ENCODE data around the gene OOSP1. TPM values are rescaled to one million over a fixed set of nuclear protein-coding genes. Genes with fewer than 3 reads are reported as not detected.
"Not testable (repeated sequence)": the region's sequence is repeated elsewhere in the genome, so short reads cannot be mapped to it uniquely, and the experiment has no call there.

OOSP1 gene
- total RNA-seq, 2 donors from 2014 or later: not detected

DNA sequence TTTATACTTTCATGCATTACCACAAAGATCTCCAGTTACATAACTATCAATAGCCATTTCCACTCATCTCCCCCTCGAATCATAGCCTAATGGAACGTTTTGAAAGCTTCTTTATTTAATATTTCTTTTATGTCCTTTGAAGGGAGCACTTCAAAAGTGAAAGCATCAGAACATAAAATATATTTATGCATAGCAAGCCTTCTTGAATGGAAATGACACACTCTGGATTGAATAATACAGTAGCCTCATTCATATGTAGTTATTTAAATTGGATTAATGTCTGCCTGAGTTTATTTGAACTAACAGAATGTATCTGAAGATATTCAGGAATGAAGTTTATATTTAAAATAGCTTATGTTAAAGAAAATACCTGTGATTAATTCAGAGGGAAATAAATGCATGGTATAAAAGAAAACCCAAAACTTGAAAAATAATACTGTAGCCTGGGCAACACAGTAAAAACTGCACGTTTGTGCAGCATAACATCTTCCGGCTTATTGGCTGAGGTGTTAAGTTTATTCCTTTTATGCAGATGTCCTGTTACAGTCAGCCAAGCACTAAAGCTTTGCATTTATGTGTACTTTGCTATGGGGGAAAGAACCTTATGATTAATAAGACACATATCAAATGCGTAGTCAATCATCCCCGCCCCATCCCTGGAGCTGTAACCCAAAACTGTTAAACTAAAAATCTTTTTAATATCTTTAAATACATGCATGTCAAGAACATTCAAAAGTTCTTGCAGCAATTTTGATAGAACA lies 37.7 kb upstream of the OOSP1 start:
- Mint-ChIP-seq H3K27ac (no peak overlapping the region), H3K36me3 (ENCODE audit: low read depth) (no peaks in the 10 kb centered on the region)
- WGBS, 2 experiments (ENCODE audit: insufficient coverage in 1 of 2, insufficient read length in 1 of 2): 94 to 95% methylated on average over 2 to 6 of the region's 6 CpGs

DNA sequence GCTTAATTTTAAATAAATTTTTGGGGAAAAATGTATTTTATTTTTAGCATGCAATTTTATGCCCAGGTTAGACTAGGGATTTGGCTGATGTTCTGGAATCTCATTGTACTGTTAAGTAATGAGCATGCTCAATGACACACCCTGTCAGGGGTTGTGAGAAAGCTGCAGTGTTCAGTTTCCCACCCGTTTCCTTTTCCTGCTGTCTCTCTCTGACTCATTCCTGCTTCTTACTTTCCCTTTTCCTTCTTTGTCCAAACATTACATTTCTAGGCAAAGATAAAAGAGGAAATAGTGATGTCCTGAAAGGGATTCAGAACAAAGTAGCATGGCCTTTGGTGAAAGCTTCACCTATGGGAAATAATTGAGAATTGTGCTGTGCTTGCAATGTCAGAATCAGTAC lies 36.9 kb upstream of the OOSP1 start:
- H3K36me3 Mint-ChIP-seq (ENCODE audit: low read depth): no peaks in the 10 kb centered on the region

More for the DNA sequence above, 37.7 kb upstream of the OOSP1 start:
- Mint-ChIP-seq H3K27me3 (ENCODE audit: insufficient read depth) (no peaks in the 10 kb centered on the region), H3K9me3 (no peaks in the 10 kb centered on the region), H3K4me3 (no peak overlapping the region), H3K4me1 (no peaks in the 10 kb centered on the region)
- H3K9ac ChIP-seq (ENCODE audit: extremely low read depth, low read length, poor library complexity, severe bottlenecking): no peak overlapping the region
- TF ChIP-seq, protein P1, sequence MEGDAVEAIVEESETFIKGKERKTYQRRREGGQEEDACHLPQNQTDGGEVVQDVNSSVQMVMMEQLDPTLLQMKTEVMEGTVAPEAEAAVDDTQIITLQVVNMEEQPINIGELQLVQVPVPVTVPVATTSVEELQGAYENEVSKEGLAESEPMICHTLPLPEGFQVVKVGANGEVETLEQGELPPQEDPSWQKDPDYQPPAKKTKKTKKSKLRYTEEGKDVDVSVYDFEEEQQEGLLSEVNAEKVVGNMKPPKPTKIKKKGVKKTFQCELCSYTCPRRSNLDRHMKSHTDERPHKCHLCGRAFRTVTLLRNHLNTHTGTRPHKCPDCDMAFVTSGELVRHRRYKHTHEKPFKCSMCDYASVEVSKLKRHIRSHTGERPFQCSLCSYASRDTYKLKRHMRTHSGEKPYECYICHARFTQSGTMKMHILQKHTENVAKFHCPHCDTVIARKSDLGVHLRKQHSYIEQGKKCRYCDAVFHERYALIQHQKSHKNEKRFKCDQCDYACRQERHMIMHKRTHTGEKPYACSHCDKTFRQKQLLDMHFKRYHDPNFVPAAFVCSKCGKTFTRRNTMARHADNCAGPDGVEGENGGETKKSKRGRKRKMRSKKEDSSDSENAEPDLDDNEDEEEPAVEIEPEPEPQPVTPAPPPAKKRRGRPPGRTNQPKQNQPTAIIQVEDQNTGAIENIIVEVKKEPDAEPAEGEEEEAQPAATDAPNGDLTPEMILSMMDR (conservative IDR thresholded peaks at IDR 0.05): no peak
- H3K36me3 ChIP-seq (ENCODE audit: control insufficient read depth, insufficient read depth, low read length): no peaks in the 10 kb centered on the region
- H3K9me3 ChIP-seq (ENCODE audit: control insufficient read depth, low read length): no peaks in the 10 kb centered on the region
- no peak for DNase-seq
- no peak overlapping the region for H3K27ac ChIP-seq (ENCODE audit: low read depth, low read length)
- no peaks in the 10 kb centered on the region for H3K27me3 ChIP-seq (ENCODE audit: control insufficient read depth, insufficient read depth, low read length, poor library complexity, severe bottlenecking)
- no peaks in the 10 kb centered on the region for H3K4me1 ChIP-seq (ENCODE audit: control insufficient read depth, insufficient read depth, low read length)
- no peak overlapping the region for H3K4me3 ChIP-seq (ENCODE audit: low read length)

DNA sequence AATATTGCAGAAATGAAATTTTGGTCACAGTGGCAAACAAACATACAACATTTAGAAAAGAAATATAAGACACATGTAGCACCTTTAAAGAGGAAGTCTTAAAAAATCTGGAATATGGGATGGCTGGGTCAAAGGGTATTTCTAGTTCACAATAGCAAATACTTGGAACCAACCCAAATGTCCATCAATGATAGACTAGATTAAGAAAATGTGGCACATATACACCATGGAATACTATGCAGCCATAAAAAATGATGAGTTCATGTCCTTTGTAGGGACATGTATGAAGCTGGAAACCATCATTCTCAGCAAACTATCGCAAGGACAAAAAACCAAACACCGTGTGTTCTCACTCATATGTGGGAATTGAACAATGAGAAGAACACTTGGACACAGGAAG lies 34.7 kb upstream of the OOSP1 start:
- not testable (repeated sequence) for H3K4me1 Mint-ChIP-seq; H3K4me3 Mint-ChIP-seq; H3K4me1 ChIP-seq (ENCODE audit: control insufficient read depth, insufficient read depth, low read length); H3K27me3 Mint-ChIP-seq (ENCODE audit: insufficient read depth); H3K27me3 ChIP-seq (ENCODE audit: control insufficient read depth, insufficient read depth, low read length, poor library complexity, severe bottlenecking); H3K36me3 ChIP-seq (ENCODE audit: control insufficient read depth, insufficient read depth, low read length); DNase-seq; H3K9me3 Mint-ChIP-seq; H3K4me3 ChIP-seq (ENCODE audit: low read length); H3K27ac Mint-ChIP-seq; H3K36me3 Mint-ChIP-seq (ENCODE audit: low read depth); H3K9ac ChIP-seq (ENCODE audit: extremely low read depth, low read length, poor library complexity, severe bottlenecking); H3K27ac ChIP-seq (ENCODE audit: low read depth, low read length); H3K9me3 ChIP-seq (ENCODE audit: control insufficient read depth, low read length)
- whole genome bisulfite sequencing, 2 experiments (ENCODE audit: insufficient coverage in 1 of 2, insufficient read length in 1 of 2): 90% methylated on average over 2 of the region's 2 CpGs; no CpG with 5 or more reads in 1 of the 2 experiments

More for the DNA sequence above, 36.9 kb upstream of the OOSP1 start:
- Mint-ChIP-seq H3K27me3 (ENCODE audit: insufficient read depth) (no peaks in the 10 kb centered on the region), H3K4me3 (no peak overlapping the region), H3K4me1 (no peaks in the 10 kb centered on the region), H3K27ac (no peak overlapping the region), H3K9me3 (peaks cover 1% of the 10 kb centered on the region)
- Histone ChIP-seq H3K9ac (ENCODE audit: extremely low read depth, low read length, poor library complexity, severe bottlenecking) (no peak overlapping the region), H3K4me3 (ENCODE audit: low read length) (no peak overlapping the region), H3K27ac (ENCODE audit: low read depth, low read length) (no peak overlapping the region), H3K36me3 (ENCODE audit: control insufficient read depth, insufficient read depth, low read length) (no peaks in the 10 kb centered on the region), H3K4me1 (ENCODE audit: control insufficient read depth, insufficient read depth, low read length) (no peaks in the 10 kb centered on the region), H3K9me3 (ENCODE audit: control insufficient read depth, low read length) (no peaks in the 10 kb centered on the region), H3K27me3 (ENCODE audit: control insufficient read depth, insufficient read depth, low read length, poor library complexity, severe bottlenecking) (no peaks in the 10 kb centered on the region)
- TF ChIP-seq, protein P1 (conservative IDR thresholded peaks at IDR 0.05): no peak
- 100% methylated on average over 1 of the region's 1 CpG; no CpG with 5 or more reads in 1 of the 2 experiments for WGBS, 2 experiments (ENCODE audit: insufficient coverage in 1 of 2, insufficient read length in 1 of 2)
- no peak for DNase-seq
